HG03196 (cell line): Measurements from ENCODE around the gene LGALS4.
"Not testable (repeated sequence)": the region's sequence is repeated elsewhere in the genome, so short reads cannot be mapped to it uniquely, and the experiment has no call there.

ENCODE experiments used
- ATAC-seq: cut with Tn5 transposase; IDR thresholded peaks from one replicate; pipeline ENCODE4 v1.9.1; 2021; ENCODE audit not compliant: unreplicated experiment

LGALS4 gene

DNA sequence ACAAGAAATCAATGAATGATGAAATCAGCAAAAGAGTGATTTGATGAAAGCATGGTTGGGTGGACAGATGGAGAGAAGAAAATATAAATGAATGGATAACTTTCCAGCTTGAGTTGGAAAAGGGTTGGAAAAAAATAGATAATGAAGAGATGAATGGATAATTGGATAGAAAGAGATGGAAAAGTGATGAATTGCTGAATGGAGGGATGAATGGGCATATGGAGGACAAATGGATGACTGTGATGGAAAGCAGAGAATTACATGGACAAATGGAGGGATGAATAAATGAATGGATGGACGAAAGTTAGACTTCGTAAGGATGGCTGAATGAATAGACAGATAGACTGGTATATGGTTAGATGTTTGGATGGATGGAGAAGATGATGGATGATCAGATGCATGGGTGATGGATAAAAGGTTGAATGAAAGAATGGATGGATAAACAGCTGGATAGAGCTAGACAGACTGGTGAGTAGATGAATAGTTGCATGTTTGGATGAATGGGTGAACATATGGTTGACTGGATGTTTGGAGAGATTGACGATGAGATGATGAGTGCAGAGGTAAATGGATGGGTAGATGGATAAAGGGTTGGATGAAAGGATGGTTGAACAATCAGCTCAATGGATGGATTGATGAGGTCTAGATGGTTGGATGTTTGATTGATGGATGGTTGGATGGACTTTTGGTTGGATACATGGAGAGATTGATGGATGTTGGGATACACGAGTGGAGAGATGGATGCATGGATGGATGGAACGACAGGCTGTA lies 12.0 kb downstream of the LGALS4 start:
- ATAC-seq = no peak

DNA sequence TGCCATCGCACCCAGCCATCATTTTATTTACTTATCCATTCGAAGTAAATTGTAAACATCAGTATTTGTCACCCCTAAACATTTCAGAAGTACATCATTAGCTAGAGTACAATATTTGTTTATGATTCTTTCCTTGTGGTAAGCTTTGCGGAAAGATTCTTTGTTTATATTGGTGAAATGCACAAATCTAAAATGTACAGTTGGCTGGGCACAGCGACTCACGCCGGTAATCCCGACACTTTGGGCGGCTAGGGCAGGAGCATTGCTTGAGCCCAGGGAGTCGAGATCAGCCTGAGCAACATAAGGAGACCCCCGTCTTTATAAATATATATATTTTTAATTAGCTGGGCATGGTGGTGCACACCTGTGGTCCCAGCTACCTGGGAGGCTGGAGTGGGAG lies 13.6 kb downstream of the LGALS4 start:
- no peak for ATAC-seq

DNA sequence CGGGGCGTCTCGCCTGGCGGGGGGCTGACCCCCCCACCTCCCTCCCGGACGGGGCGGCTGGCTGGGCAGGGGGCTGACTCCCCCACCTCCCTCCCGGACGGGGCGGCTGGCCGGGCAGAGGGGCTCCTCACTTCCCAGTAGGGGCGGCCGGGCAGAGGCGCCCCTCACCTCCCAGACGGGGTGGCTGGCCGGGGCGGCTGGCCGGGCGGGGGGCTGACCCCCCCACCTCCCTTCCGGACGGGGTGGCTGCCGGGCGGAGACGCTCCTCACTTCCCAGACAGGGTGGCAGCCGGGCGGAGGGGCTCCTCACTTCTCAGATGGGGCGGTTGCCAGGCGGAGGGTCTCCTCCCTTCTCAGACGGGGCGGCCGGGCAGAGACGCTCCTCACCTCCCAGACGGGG lies 15.0 kb downstream of the LGALS4 start:
- ATAC-seq = not testable (repeated sequence)

GRCh38 chr19:38796154-38796553 lies 16.6 kb downstream of the LGALS4 start:
- ATAC-seq = no peak

GRCh38 chr19:38795549-38795948 lies 17.2 kb downstream of the LGALS4 start:
- no peak for ATAC-seq

GRCh38 chr19:38793671-38794070 lies 19.1 kb downstream of the LGALS4 start:
- ATAC-seq = no peak

- no peak for ATAC-seq
These were observed 19.6 kb downstream of the LGALS4 start for GRCh38 chr19:38793177-38793576.

- ATAC-seq = no peak
These were observed 20.3 kb downstream of the LGALS4 start for GRCh38 chr19:38792250-38793111.

- ATAC-seq = not testable (repeated sequence)
These were observed 21.2 kb downstream of the LGALS4 start for GRCh38 chr19:38791451-38792064.

GRCh38 chr19:38790507-38791403 lies 22.0 kb downstream of the LGALS4 start:
- ATAC-seq = not testable (repeated sequence)

GRCh38 chr19:38788478-38789243 lies 24.1 kb downstream of the LGALS4 start, which contains the start of gene LGALS7B:
LGALS7B (plus strand) TSS chr19:38789200; CDS start chr19:38789227, 27 bp downstream.
- ATAC-seq = no peak

GRCh38 chr19:38786572-38787265 lies 26.0 kb downstream of the LGALS4 start:
- no peak for ATAC-seq

GRCh38 chr19:38786061-38786460 lies 26.7 kb downstream of the LGALS4 start:
- ATAC-seq = not testable (repeated sequence)

- no peak for ATAC-seq
These were observed 27.5 kb downstream of the LGALS4 start for GRCh38 chr19:38785187-38785699.

DNA sequence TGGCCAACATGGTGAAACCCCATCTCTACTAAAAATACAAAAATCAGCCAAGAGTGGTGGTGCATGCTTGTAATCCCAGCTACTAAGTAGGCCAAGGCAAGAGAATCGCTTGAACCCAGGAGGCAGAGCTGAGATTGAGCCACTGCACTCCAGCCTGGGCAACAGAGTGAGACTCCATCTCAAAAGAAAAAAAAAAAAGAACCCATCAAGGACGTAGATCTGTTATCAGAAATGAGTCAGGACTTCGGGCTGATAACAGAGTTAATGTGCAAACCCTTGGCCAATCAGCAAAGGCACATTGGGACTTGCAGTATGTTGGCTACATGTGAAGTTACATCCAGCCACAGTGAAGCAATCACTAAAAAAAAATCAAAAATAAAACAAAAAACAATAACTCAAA lies 28.5 kb downstream of the LGALS4 start:
- ATAC-seq = no peak

- ATAC-seq = not testable (repeated sequence)
These were observed 30.5 kb downstream of the LGALS4 start for GRCh38 chr19:38782212-38782611.

DNA sequence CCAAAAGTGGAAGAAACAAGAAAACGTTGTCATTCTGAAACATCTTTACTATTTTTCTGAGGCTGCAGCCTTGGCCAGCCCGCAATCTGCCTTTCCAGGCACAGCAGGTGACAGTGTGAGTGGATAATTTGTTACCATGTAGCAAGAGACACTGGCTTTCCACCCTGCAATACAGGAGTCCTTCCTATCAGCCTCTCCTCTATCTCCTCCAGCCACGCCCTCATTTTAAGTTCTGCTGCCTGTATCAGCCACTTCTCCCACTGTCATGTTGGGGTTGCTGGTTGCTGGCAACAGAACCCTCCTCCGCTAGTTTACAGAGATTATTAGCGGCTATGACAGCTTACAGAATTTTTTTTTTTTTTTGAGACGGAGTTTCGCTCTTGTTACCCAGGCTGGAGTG lies 31.7 kb downstream of the LGALS4 start:
- ATAC-seq = no peak

- ATAC-seq = no peak
These were observed 32.3 kb downstream of the LGALS4 start for GRCh38 chr19:38780443-38780842.

DNA sequence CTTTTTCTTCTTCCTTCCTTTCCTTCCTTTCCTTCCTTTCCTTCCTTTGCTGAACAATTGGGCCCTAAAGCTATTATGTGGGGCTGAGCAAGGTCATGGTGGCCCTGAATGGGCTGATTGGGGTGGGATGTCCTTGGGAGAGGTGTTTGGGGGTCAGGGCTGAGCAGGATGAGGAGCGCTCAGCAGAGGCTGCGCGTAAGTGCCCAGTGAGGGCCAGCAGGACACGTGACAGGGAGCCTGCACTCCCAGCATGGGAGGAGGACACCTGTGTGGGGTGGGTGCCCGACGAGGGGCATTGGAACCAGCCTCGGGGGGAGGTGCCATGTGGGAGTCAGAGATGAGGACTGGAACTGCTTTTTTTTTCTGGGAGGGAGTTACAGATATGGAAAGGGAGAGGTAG lies 34.0 kb downstream of the LGALS4 start:
- no peak for ATAC-seq
